ENCODE results near the gene ATAD3C.
"Not testable (repeated sequence)": the region's sequence is repeated elsewhere in the genome, so short reads cannot be mapped to it uniquely, and the experiment has no call there.

ATAD3C gene

GRCh38 chr1:1440262-1441001 is 9.1 kb upstream of the ATAD3C start:
- DNase-seq, result no peak
- in situ Hi-C loops (cut with MboI; ENCODE audit: low pct_unique_long_range_greater_than_20kb, low sequenced_read_pairs), result no loop called here

GRCh38 chr1:1441002-1441888 is 8.2 kb upstream of the ATAD3C start:
- DNase-seq, result peak; percentile 61
- in situ Hi-C loops (cut with MboI; ENCODE audit: low pct_unique_long_range_greater_than_20kb, low sequenced_read_pairs), result no loop called here

- in situ Hi-C loops (cut with MboI; ENCODE audit: low pct_unique_long_range_greater_than_20kb, low sequenced_read_pairs), result no loop called here
- no peak for DNase-seq
These were observed 7.3 kb upstream of the ATAD3C start for GRCh38 chr1:1442069-1442770.

GRCh38 chr1:1446631-1447030 is 2.9 kb upstream of the ATAD3C start:
- DNase-seq; in situ Hi-C loops (cut with MboI; ENCODE audit: low pct_unique_long_range_greater_than_20kb, low sequenced_read_pairs): not testable (repeated sequence)

- in situ Hi-C loops (cut with MboI; ENCODE audit: low pct_unique_long_range_greater_than_20kb, low sequenced_read_pairs), result not testable (repeated sequence)
These were observed 1.1 kb downstream of the ATAD3C start for GRCh38 chr1:1450616-1451015.

GRCh38 chr1:1451696-1452364 is 2.3 kb downstream of the ATAD3C start:
- in situ Hi-C loops (cut with MboI; ENCODE audit: low pct_unique_long_range_greater_than_20kb, low sequenced_read_pairs), result no loop called here
- DNase-seq, result no peak

More at GRCh38 chr1:1450616-1451015, 1.1 kb downstream of the ATAD3C start:
- DNase-seq, result not testable (repeated sequence)

- DNase-seq; in situ Hi-C loops (cut with MboI; ENCODE audit: low pct_unique_long_range_greater_than_20kb, low sequenced_read_pairs): not testable (repeated sequence)
These were observed 2.9 kb downstream of the ATAD3C start for GRCh38 chr1:1452365-1452739.

GRCh38 chr1:1452882-1453281 is 3.4 kb downstream of the ATAD3C start:
- in situ Hi-C loops (cut with MboI; ENCODE audit: low pct_unique_long_range_greater_than_20kb, low sequenced_read_pairs), result no loop called here
- DNase-seq, result no peak

- DNase-seq; in situ Hi-C loops (cut with MboI; ENCODE audit: low pct_unique_long_range_greater_than_20kb, low sequenced_read_pairs): not testable (repeated sequence)
These were observed 5.0 kb downstream of the ATAD3C start for GRCh38 chr1:1454286-1455056.

- in situ Hi-C loops (cut with MboI; ENCODE audit: low pct_unique_long_range_greater_than_20kb, low sequenced_read_pairs), result no loop called here
These were observed 5.9 kb downstream of the ATAD3C start for GRCh38 chr1:1455366-1455884.

GRCh38 chr1:1455934-1456333 is 6.4 kb downstream of the ATAD3C start:
- in situ Hi-C loops (cut with MboI; ENCODE audit: low pct_unique_long_range_greater_than_20kb, low sequenced_read_pairs); DNase-seq: not testable (repeated sequence)

More at GRCh38 chr1:1455366-1455884, 5.9 kb downstream of the ATAD3C start:
- no peak for DNase-seq

- in situ Hi-C loops (cut with MboI; ENCODE audit: low pct_unique_long_range_greater_than_20kb, low sequenced_read_pairs); DNase-seq: not testable (repeated sequence)
These were observed 7.3 kb downstream of the ATAD3C start for GRCh38 chr1:1456683-1457255.

- DNase-seq; in situ Hi-C loops (cut with MboI; ENCODE audit: low pct_unique_long_range_greater_than_20kb, low sequenced_read_pairs): not testable (repeated sequence)
These were observed 9.7 kb downstream of the ATAD3C start for GRCh38 chr1:1459156-1459555.

GRCh38 chr1:1459711-1460110 is 10.2 kb downstream of the ATAD3C start:
- DNase-seq; in situ Hi-C loops (cut with MboI; ENCODE audit: low pct_unique_long_range_greater_than_20kb, low sequenced_read_pairs): not testable (repeated sequence)

- no peak for DNase-seq
These were observed 11.1 kb downstream of the ATAD3C start for GRCh38 chr1:1460540-1461130.

GRCh38 chr1:1461721-1462317 is 12.3 kb downstream of the ATAD3C start:
- in situ Hi-C loops (cut with MboI; ENCODE audit: low pct_unique_long_range_greater_than_20kb, low sequenced_read_pairs), result no loop called here
- no peak for DNase-seq

More at GRCh38 chr1:1460540-1461130, 11.1 kb downstream of the ATAD3C start:
- in situ Hi-C loops (cut with MboI; ENCODE audit: low pct_unique_long_range_greater_than_20kb, low sequenced_read_pairs), result no loop called here
